OCI-LY7 (cell line): ENCODE measurements around the gene HTR3A. TPM values are rescaled to one million over a fixed set of nuclear protein-coding genes. Genes with fewer than 3 reads are reported as not detected.

ENCODE experiments used
- BruUV-seq: library from RNA; stranded (reverse); fragments of 400-500 nt; replicated peaks from 2 replicates; lab custom pipeline; 2021; lab: Mats Ljungman, UMichigan
- CTCF ChIA-PET: fragments of 300-600 bp; sonication (Branson Sonifier 250); formaldehyde crosslinking; loops from one replicate; lab custom pipeline; 2022; ENCODE audit warnings: antibody characterized with exemption; ENCODE audit not compliant: unreplicated experiment; lab: Charles Lee
- POLR2A ChIA-PET: fragments of 300-600 bp; sonication (Branson Sonifier 250); formaldehyde crosslinking; loops from one replicate; lab custom pipeline; 2022; ENCODE audit warnings: antibody characterized with exemption; lab: Charles Lee
- DNase-seq: peaks from one replicate; pipeline ENCODE4 v3.0.0-alpha.2; 2015; ENCODE audit warnings: low spot score
- H2AFZ ChIP-seq: fragments of 200-600 bp; sonication (generic), shearing (Covaris generic); 2 replicates; pipeline ENCODE4 v1.6.1; 2014; ENCODE audit warnings: mild to moderate bottlenecking, antibody characterized with exemption, low read length, moderate library complexity
- H3K27ac ChIP-seq: fragments of 200-600 bp; sonication (generic); 2 replicates; pipeline ENCODE4 v1.5.1; 2014; ENCODE audit warnings: mixed run types, low read depth, mild to moderate bottlenecking, moderate library complexity, low read length, inconsistent platforms; ENCODE audit not compliant: poor library complexity, severe bottlenecking
- H3K36me3 ChIP-seq: fragments of 200-600 bp; sonication (generic); 2 replicates; pipeline ENCODE4 v1.6.1; 2014; ENCODE audit warnings: mild to moderate bottlenecking, antibody characterized with exemption, low read length, moderate library complexity, mixed read lengths; ENCODE audit not compliant: insufficient read depth
- H3K4me1 ChIP-seq: fragments of 200-600 bp; sonication (generic); 2 replicates; pipeline ENCODE4 v1.5.1; 2014; ENCODE audit warnings: mild to moderate bottlenecking, low read length; ENCODE audit not compliant: insufficient read depth, poor library complexity, severe bottlenecking
- H3K4me2 ChIP-seq: fragments of 200-600 bp; sonication (generic); 2 replicates; pipeline ENCODE4 v1.6.1; 2014; ENCODE audit warnings: mild to moderate bottlenecking, low read length
- H3K4me3 ChIP-seq: fragments of 200-600 bp; sonication (generic); 2 replicates; pipeline ENCODE4 v1.5.1; 2014; ENCODE audit warnings: mild to moderate bottlenecking, low read depth, low read length; ENCODE audit not compliant: poor library complexity, severe bottlenecking
- H3K79me2 ChIP-seq: fragments of 200-600 bp; sonication (generic); 2 replicates; pipeline ENCODE4 v1.6.1; 2016; ENCODE audit warnings: low read depth, mild to moderate bottlenecking, low read length, moderate library complexity, mixed read lengths; ENCODE audit not compliant: insufficient read depth
- H3K9me2 ChIP-seq: fragments of 200-600 bp; sonication (generic); 2 replicates; pipeline ENCODE4 v1.6.1; 2016; ENCODE audit warnings: mild to moderate bottlenecking, low read length, mixed read lengths; ENCODE audit not compliant: insufficient read depth
- H3K9me3 ChIP-seq: fragments of 200-600 bp; sonication (generic); 2 replicates; pipeline ENCODE4 v1.6.1; 2014; ENCODE audit warnings: mild to moderate bottlenecking, mixed run types, low read length, mixed read lengths
- H4K20me1 ChIP-seq: fragments of 200-600 bp; sonication (generic); 2 replicates; pipeline ENCODE4 v1.6.1; 2014; ENCODE audit warnings: mild to moderate bottlenecking, antibody characterized with exemption, low read length, moderate library complexity, mixed read lengths; ENCODE audit not compliant: insufficient read depth
- EZH2phosphoT487 ChIP-seq: fragments of 200-600 bp; sonication (generic); IDR thresholded peaks from 2 replicates; pipeline ENCODE4 v1.6.1; 2018; ENCODE audit warnings: low read depth, borderline replicate concordance, mild to moderate bottlenecking, mixed run types, antibody characterized with exemption, low read length, moderate library complexity, mixed read lengths
- intact Hi-C: fragments of 100-400 bp; cut with micrococcal nuclease; formaldehyde crosslinking; loops from one replicate; pipeline ENCODE4 v1.10.0; 2022; ENCODE audit not compliant: unreplicated experiment
- total RNA-seq, 2 experiments: library from RNA; depleted of rRNA in 1 of 2; stranded (reverse); fragments of >200 nt in 1 of 2; shearing (Covaris generic) in 1 of 2; gene quantifications; 2 replicates each; pipeline ENCODE4 v1.2.3, GENCODE V29; 2014 to 2022
- TF ChIP-seq, protein P1 (sequence below): fragments of 200-600 bp; sonication (generic); conservative IDR thresholded peaks from 2 replicates; pipeline ENCODE4 v1.5.1; 2014; ENCODE audit warnings: mild to moderate bottlenecking, antibody characterized with exemption, low read length, moderate library complexity, mixed read lengths

Gene HTR3A
- total RNA-seq, 2 experiments from 2014 or later: not detected

DNA sequence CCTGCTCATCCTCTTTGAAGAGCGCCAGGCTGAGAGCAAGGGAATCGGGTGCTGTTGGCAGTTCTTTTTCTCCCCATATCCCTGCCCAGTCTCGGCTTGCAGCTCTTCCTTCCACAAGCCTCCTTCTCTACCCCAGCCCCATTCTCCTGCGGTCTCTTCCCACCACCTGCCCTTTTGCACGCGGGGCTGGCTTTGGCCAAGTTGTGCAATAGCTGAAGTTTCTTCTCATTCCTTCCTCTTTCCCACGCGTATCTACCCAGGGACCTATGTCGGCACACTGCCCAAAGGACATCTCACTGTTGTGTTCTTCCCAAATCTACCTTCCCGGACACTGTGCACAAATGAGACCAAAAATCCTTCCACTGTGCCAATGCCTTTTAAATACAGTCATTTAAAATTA, 22.3 kb upstream of the HTR3A start:
- H3K9me3 ChIP-seq: no peaks in the 10 kb centered on the region
- no peak for TF ChIP-seq EZH2phosphoT487
- TF ChIP-seq, protein P1, sequence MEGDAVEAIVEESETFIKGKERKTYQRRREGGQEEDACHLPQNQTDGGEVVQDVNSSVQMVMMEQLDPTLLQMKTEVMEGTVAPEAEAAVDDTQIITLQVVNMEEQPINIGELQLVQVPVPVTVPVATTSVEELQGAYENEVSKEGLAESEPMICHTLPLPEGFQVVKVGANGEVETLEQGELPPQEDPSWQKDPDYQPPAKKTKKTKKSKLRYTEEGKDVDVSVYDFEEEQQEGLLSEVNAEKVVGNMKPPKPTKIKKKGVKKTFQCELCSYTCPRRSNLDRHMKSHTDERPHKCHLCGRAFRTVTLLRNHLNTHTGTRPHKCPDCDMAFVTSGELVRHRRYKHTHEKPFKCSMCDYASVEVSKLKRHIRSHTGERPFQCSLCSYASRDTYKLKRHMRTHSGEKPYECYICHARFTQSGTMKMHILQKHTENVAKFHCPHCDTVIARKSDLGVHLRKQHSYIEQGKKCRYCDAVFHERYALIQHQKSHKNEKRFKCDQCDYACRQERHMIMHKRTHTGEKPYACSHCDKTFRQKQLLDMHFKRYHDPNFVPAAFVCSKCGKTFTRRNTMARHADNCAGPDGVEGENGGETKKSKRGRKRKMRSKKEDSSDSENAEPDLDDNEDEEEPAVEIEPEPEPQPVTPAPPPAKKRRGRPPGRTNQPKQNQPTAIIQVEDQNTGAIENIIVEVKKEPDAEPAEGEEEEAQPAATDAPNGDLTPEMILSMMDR: no peak
- POLR2A ChIA-PET: no interaction called here
- H3K79me2 ChIP-seq: no peaks in the 10 kb centered on the region
- H3K4me1 ChIP-seq: peaks cover 8% of the 10 kb centered on the region
- CTCF ChIA-PET: no interaction called here
- H2AFZ ChIP-seq: no peak overlapping the region
- no TSS peak for BruUV-seq
- no peak for DNase-seq
- no peaks in the 10 kb centered on the region for H4K20me1 ChIP-seq
- H3K4me2 ChIP-seq: no peak overlapping the region
- no peaks in the 10 kb centered on the region for H3K36me3 ChIP-seq
- H3K27ac ChIP-seq: no peak overlapping the region
- H3K4me3 ChIP-seq: no peak overlapping the region
- no peaks in the 10 kb centered on the region for H3K9me2 ChIP-seq
- intact Hi-C loops: no loop called here

DNA sequence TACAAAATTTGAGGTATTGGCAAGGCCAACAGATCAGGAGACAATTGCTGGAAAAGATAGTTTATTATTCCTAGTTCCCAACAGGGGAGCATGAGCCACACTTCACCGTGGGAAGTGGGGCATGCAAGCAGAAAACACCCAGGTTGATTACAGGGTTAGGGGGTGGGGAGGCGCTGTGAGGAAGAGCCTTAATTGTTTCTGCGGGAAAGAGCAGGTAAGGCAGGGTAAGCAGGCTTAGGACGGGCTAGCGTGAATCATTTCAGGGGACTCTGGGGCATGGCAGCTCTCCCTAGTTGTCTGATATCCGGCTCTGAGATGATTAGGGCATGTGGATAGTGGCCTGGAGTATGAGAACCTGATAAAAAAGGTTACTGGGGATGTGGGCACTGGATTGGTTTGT, 20.7 kb upstream of the HTR3A start:
- Histone ChIP-seq H3K27ac (no peak overlapping the region), H3K9me2 (no peaks in the 10 kb centered on the region), H3K36me3 (no peaks in the 10 kb centered on the region), H2AFZ (no peak overlapping the region), H3K9me3 (no peaks in the 10 kb centered on the region), H3K4me2 (no peak overlapping the region), H3K4me3 (no peak overlapping the region), H4K20me1 (no peaks in the 10 kb centered on the region), H3K4me1 (no peaks in the 10 kb centered on the region), H3K79me2 (no peaks in the 10 kb centered on the region)
- no peak for DNase-seq
- intact Hi-C loops: no loop called here
- CTCF ChIA-PET: no interaction called here
- POLR2A ChIA-PET: interaction anchor here (0.5 kb wide), 1 partner anchor 131 kb away, joined by 3 read pairs; no protein-coding TSS in a partner anchor
- TF ChIP-seq, protein P1: no peak
- TF ChIP-seq EZH2phosphoT487: no peak
- BruUV-seq: no TSS peak

DNA sequence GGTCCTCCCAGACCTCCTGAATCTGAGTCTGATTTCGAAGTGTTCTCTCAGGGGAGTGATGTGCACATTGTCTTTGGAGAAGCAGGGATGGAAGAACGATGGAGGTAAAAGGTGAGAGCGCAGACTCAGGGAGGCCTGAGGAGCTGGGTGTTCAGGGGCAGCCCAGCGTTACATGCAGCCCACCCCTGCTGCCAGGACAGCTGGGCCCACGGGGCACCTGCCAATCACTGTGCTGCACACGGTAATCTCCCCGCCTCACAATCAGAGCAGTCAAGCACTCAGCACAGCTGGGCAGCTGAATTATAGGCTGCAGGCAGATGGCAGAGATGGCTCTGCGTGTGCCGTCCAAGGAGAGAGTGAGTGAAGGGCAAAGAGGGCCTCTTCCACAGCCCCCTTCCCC, 17.9 kb upstream of the HTR3A start:
- no peak for DNase-seq
- Histone ChIP-seq H3K4me3 (no peak overlapping the region), H3K27ac (no peak overlapping the region), H2AFZ (no peak overlapping the region), H3K4me2 (no peak overlapping the region), H3K9me3 (no peaks in the 10 kb centered on the region), H3K9me2 (no peaks in the 10 kb centered on the region), H4K20me1 (no peaks in the 10 kb centered on the region), H3K79me2 (no peaks in the 10 kb centered on the region), H3K4me1 (no peaks in the 10 kb centered on the region), H3K36me3 (no peaks in the 10 kb centered on the region)
- intact Hi-C loops: no loop called here
- BruUV-seq: no TSS peak
- TF ChIP-seq EZH2phosphoT487: no peak
- TF ChIP-seq, protein P1: no peak
- POLR2A ChIA-PET: no interaction called here
- CTCF ChIA-PET: no interaction called here
